ENCODE measurements around the gene CHD6.

Gene CHD6

DNA sequence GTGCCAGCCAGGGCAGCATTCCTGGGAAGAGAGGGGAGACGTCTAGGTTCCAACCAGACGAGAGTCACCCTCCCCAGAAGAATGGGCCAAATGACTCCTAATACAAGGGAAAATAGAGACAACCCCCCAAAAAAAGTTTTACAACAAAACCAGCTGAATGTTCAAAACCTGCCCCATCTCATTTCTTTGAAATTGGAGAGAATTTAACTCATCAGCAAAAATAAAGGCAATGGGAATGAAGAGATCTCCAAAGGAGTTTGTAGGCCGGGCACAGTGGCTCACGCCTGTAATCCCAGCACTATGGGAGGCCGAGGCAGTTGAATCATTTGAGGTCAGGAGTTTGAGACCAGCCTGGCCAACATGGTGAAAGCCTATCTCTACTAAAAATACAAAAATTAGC is 241.8 kb downstream of the CHD6 start:
- H3K27ac ChIP-seq: no peak overlapping the region
- no peak for TF ChIP-seq Cebpa-rat (IDR thresholded peaks at IDR 0.05)
- peaks cover 2 to 20% (median 17%) of the 10 kb centered on the region in 11 experiments; a peak in 20 of 22 replicates for H3K9me3 ChIP-seq (replicated peaks in 1 of 11)
- H3K27me3 ChIP-seq: 0 out of 22 replicates have a peak, but pooled peaks cover 0 to 3% (median 0%) of the 10 kb centered on the region in 11 experiments
- H4K20me1 ChIP-seq: peaks cover 0 to 3% (median 0%) of the 10 kb centered on the region in 11 experiments; a peak in 1 of 22 replicates
- H3K4me3 ChIP-seq: no peak overlapping the region
- no peaks in the 10 kb centered on the region for H3K36me3 ChIP-seq
- H3K4me1 ChIP-seq: peaks cover 18 to 34% (median 26%) of the 10 kb centered on the region in 10 experiments
- H3K4me2 ChIP-seq: no peak overlapping the region
- no peak overlapping the region for H3K9ac ChIP-seq

DNA sequence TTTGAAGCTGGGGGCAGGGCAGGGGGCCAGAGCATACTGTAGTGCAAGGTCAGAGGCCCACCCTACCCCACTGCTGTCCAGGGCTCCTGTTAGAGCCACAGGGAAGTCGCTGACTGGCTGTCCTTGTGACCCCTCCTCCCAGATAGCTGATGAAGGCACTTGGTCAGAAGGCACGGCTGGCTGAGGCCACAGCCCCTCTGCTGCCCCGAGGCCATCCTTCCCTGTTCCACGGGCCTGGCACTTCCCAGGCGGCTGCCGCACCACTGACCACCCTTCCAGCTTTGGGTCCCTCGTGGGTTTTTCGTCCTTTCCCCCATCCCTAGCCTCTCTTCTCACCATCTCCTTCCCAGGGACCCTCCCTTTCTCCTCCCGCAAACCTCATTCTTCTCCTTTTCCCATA is 242.3 kb downstream of the CHD6 start:
- Histone ChIP-seq H3K9me3 (replicated peaks in 1 of 11) (peaks cover 7 to 25% (median 22%) of the 10 kb centered on the region in 11 experiments; a peak in 21 of 22 replicates), H3K4me2 (no peak overlapping the region), H3K27me3 (0 out of 22 replicates have a peak, but pooled peaks cover 0 to 3% (median 0%) of the 10 kb centered on the region in 11 experiments), H3K27ac (no peak overlapping the region), H3K36me3 (no peaks in the 10 kb centered on the region), H3K9ac (no peak overlapping the region), H3K4me1 (peaks cover 14 to 34% (median 24%) of the 10 kb centered on the region in 10 experiments), H3K4me3 (no peak overlapping the region), H4K20me1 (peaks cover 0 to 3% (median 0%) of the 10 kb centered on the region in 11 experiments; a peak in 1 of 22 replicates)
- TF ChIP-seq Cebpa-rat (IDR thresholded peaks at IDR 0.05): no peak

DNA sequence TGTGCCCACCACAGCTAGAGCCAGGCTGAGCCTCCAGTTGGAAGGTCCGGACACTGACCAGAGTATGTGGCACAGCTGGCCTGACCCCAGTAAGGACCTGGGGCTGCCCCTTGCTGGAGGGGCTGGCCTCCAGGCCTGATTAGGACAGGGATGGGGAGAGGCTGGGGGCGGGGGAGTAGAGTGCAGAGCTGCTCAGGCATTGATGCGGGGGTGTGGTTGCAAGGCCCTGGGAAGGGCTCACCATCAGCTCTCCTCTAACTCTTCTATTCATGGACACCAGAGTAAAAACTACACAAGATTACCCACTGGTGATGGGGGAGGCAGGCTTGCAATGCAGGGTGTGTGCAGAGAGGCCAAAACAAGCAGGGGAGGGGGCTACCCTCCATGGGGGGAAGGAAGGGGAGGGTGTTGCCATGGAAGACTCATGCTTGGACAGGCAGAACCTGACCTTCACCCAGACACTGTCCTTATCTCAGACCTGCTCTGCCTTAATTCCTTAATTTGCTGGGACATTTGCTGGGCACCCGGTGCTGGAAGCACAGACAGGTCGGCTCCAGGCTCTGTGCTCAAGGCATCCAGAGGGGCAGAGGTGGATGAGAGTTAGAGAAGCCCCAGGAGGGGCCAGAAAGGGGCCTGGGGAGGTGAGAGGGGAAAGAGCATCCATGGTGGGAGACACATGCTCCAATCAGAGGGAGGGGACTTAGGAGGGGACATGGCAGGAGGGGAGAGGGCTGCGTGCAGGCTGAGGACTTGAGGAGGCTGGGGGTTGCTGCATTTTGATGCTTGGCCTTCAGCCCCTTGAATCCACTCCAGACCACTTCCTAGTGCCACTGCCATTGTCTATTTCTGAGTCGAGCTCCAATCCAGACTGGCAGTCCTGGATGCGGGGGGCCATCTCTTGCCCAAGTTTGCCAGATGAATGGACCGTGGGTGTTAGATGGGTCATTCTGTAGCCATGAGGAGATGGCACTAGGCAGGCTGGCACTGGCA is 244.0 kb downstream of the CHD6 start:
- Histone ChIP-seq H3K4me3 (no peak overlapping the region), H3K4me1 (peaks cover 0 to 34% (median 21%) of the 10 kb centered on the region in 10 experiments; a peak in 18 of 20 replicates), H3K9ac (no peak overlapping the region), H3K27me3 (0 out of 22 replicates have a peak, but pooled peaks cover 0 to 3% (median 0%) of the 10 kb centered on the region in 11 experiments), H3K4me2 (no peak overlapping the region), H3K36me3 (no peaks in the 10 kb centered on the region), H3K27ac (no peak overlapping the region), H3K9me3 (replicated peaks in 1 of 11) (peaks cover 8 to 32% (median 22%) of the 10 kb centered on the region in 11 experiments; a peak in 21 of 22 replicates), H4K20me1 (peaks cover 0 to 3% (median 0%) of the 10 kb centered on the region in 11 experiments; a peak in 1 of 22 replicates)
- no peak for TF ChIP-seq Cebpa-rat (IDR thresholded peaks at IDR 0.05)

DNA sequence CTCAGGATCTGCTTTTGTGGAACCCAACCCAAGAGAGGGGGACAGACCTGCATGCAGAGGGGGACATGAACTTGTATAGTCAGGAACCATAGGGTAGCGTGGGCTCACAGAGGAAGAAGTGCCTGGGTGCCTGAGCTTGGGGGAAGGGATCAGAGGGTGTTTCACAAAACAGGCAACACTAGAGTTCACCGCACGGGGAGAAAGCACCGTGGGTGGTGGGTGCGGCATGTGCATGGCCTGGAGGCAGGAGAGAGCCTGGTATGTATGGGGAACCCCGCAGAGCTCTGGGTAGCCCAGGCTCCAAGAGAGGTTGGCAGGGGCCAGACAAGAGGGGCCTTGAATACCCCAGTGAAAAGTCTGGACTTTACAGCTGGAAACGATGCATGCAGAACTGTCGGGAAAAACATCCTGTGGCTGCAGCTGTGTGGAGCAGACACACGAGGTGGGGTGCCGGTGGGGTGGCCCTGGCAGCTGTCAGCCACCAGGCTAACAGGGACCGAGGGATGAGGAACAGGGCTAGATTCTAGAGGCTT is 244.9 kb downstream of the CHD6 start:
- Histone ChIP-seq H3K4me1 (peaks cover 0 to 36% (median 23%) of the 10 kb centered on the region in 10 experiments; a peak in 18 of 20 replicates), H3K27ac (no peak overlapping the region), H3K4me2 (no peak overlapping the region), H3K4me3 (no peak overlapping the region), H3K36me3 (no peaks in the 10 kb centered on the region), H3K9me3 (replicated peaks in 1 of 11) (peaks cover 8 to 32% (median 22%) of the 10 kb centered on the region in 11 experiments; a peak in 21 of 22 replicates), H4K20me1 (peaks cover 0 to 3% (median 0%) of the 10 kb centered on the region in 11 experiments; a peak in 1 of 22 replicates), H3K27me3 (peaks cover 0 to 6% (median 0%) of the 10 kb centered on the region in 11 experiments; a peak in 1 of 22 replicates), H3K9ac (no peak overlapping the region)
- TF ChIP-seq Cebpa-rat (IDR thresholded peaks at IDR 0.05): no peak

DNA sequence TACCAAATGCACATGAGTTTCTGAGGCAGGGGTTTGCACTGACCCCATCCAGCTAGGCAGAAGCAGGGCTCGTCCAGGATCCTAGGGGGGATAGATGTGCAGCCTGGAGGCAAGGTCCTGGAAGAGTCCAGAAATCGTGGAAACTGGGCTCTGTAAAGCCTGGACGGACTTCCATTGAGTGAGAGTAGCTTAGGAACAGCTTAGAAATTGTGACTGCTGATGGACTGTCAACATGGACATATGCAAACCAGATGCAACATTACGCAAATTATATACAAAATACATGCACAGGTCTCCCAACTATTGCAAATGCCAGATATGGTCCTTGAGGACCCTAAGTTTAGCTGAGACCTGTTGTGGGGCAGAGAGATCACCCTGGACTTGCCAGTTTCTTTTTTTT is 246.8 kb downstream of the CHD6 start:
- H3K27me3 ChIP-seq: peaks cover 16 to 25% (median 19%) of the 10 kb centered on the region in 11 experiments
- TF ChIP-seq Cebpa-rat (IDR thresholded peaks at IDR 0.05): no peak

DNA sequence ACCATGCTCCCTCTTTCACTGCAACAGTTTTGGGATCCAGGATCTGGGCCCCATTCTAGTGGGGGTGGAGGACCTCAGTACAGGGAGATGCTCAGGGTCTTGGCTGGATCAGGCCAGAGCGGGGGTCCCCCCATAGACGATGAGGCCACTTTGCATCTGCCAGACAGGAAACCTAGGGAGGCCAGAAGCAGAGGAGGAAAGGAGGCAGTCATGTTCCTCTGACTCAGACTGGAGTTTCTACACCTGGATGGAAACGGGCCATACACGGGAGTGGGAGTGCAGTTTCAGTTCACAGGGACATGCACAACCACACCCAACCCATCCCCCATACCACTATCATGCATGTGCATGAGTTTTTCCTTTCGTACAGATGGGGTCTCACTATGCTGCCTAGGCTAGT is 248.0 kb downstream of the CHD6 start:
- no peak overlapping the region for H3K4me3 ChIP-seq

More for the DNA sequence above, 246.8 kb downstream of the CHD6 start:
- peaks cover 0 to 3% (median 0%) of the 10 kb centered on the region in 11 experiments; a peak in 2 of 22 replicates for H4K20me1 ChIP-seq
- H3K9ac ChIP-seq: no peak overlapping the region
- H3K36me3 ChIP-seq: no peaks in the 10 kb centered on the region
- peaks cover 17 to 49% (median 34%) of the 10 kb centered on the region in 11 experiments; a peak in 21 of 22 replicates for H3K9me3 ChIP-seq (replicated peaks in 1 of 11)
- H3K4me1 ChIP-seq: peaks cover 0 to 28% (median 22%) of the 10 kb centered on the region in 10 experiments; a peak in 17 of 20 replicates
- no peak overlapping the region for H3K4me3 ChIP-seq
- no peak overlapping the region for H3K27ac ChIP-seq
- peak overlapping the region in 2 of 11 experiments; percentile 5 to 60; a peak in 2 of 22 replicates for H3K4me2 ChIP-seq

DNA sequence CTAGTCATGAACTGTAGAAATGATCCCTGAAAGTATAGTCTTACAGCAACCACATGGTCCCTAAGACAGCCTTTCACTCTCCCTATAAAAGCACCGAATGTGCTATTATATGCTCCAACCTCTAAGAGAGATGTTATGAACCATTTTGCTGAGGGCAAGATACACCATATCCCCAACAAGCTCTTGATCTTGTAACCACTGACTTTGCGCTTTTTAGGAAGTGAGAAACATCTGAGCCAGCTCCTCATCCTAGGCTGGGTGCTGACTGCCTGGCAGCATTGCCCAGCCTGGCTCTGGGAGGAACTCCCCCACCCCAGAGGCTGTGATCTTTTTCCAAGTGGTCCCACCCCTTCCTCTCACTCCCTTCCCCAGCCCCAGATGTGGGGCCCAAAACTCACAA is 248.5 kb downstream of the CHD6 start:
- no peak overlapping the region for H3K9ac ChIP-seq
- peak overlapping the region in 10 of 11 experiments; percentile 6 to 68 (median 50); a peak in 17 of 22 replicates for H3K4me2 ChIP-seq
- peak overlapping the region in 4 of 11 experiments; percentile 10 to 35 (median 24); a peak in 3 of 22 replicates for H3K27ac ChIP-seq
- H3K4me3 ChIP-seq: no peak overlapping the region
- H3K36me3 ChIP-seq: no peaks in the 10 kb centered on the region
- no peak for TF ChIP-seq Cebpa-rat (IDR thresholded peaks at IDR 0.05)
- H4K20me1 ChIP-seq: peaks cover 0 to 16% (median 0%) of the 10 kb centered on the region in 11 experiments; a peak in 5 of 22 replicates
- peaks cover 0 to 28% (median 22%) of the 10 kb centered on the region in 10 experiments; a peak in 17 of 20 replicates for H3K4me1 ChIP-seq
- H3K27me3 ChIP-seq: peaks cover 33 to 42% (median 36%) of the 10 kb centered on the region in 11 experiments
- peaks cover 17 to 56% (median 39%) of the 10 kb centered on the region in 11 experiments; a peak in 21 of 22 replicates for H3K9me3 ChIP-seq (replicated peaks in 1 of 11)

More for the DNA sequence above, 248.0 kb downstream of the CHD6 start:
- Histone ChIP-seq H3K9ac (no peak overlapping the region), H3K36me3 (no peaks in the 10 kb centered on the region), H3K27me3 (peaks cover 28 to 37% (median 31%) of the 10 kb centered on the region in 11 experiments), H3K27ac (peak overlapping the region in 2 of 11 experiments; percentile 34 to 35; a peak in 3 of 22 replicates), H4K20me1 (peaks cover 0 to 11% (median 0%) of the 10 kb centered on the region in 11 experiments; a peak in 2 of 22 replicates), H3K9me3 (replicated peaks in 1 of 11) (peaks cover 17 to 56% (median 39%) of the 10 kb centered on the region in 11 experiments; a peak in 21 of 22 replicates), H3K4me2 (peak overlapping the region in 10 of 11 experiments; percentile 6 to 68 (median 50); a peak in 16 of 22 replicates), H3K4me1 (peaks cover 0 to 28% (median 22%) of the 10 kb centered on the region in 10 experiments; a peak in 17 of 20 replicates)
- TF ChIP-seq Cebpa-rat (IDR thresholded peaks at IDR 0.05): no peak

DNA sequence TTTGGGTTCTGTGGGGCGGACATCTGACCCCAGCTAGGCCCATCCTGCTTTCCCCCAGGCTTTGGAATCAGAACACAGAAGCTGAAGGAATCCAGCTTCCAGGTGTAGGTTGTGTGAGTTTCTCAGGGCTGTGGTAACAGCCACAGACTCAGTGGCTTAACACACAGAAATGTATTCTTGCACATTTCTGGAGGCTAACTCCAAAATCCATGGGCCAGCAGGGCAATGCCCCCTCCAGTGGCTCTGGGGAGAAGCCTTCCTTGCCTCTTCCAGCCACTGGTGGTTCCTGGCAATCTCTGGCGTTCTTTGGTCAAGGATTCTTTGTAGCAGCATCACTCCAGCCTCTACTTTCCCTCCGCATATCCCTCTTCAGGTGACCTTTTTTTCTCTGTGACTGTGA is 250.2 kb downstream of the CHD6 start:
- no peak overlapping the region for H3K9ac ChIP-seq
- H3K27me3 ChIP-seq: peaks cover 38 to 47% (median 44%) of the 10 kb centered on the region in 11 experiments
- no peak overlapping the region for H3K4me3 ChIP-seq
- H3K4me2 ChIP-seq: no peak overlapping the region
- H4K20me1 ChIP-seq: peaks cover 0 to 20% (median 0%) of the 10 kb centered on the region in 11 experiments; a peak in 4 of 22 replicates
- H3K27ac ChIP-seq: no peak overlapping the region
- H3K9me3 ChIP-seq (replicated peaks in 1 of 11): peaks cover 17 to 54% (median 38%) of the 10 kb centered on the region in 11 experiments; a peak in 21 of 22 replicates
- H3K4me1 ChIP-seq: peaks cover 0 to 28% (median 22%) of the 10 kb centered on the region in 10 experiments; a peak in 17 of 20 replicates
- H3K36me3 ChIP-seq: no peaks in the 10 kb centered on the region
- no peak for TF ChIP-seq Cebpa-rat (IDR thresholded peaks at IDR 0.05)
